Measurements from ENCODE around the gene LGI1. TPM values are rescaled to one million over a fixed set of nuclear protein-coding genes. Genes with fewer than 3 reads are reported as not detected.

Gene LGI1
- total RNA-seq, 1 donor from 2014 or later, result not detected

GRCh38 chr10:93716766-93717165, 41.0 kb upstream of the LGI1 start:
- intact Hi-C loops (cut with micrococcal nuclease), result no loop called here

DNA sequence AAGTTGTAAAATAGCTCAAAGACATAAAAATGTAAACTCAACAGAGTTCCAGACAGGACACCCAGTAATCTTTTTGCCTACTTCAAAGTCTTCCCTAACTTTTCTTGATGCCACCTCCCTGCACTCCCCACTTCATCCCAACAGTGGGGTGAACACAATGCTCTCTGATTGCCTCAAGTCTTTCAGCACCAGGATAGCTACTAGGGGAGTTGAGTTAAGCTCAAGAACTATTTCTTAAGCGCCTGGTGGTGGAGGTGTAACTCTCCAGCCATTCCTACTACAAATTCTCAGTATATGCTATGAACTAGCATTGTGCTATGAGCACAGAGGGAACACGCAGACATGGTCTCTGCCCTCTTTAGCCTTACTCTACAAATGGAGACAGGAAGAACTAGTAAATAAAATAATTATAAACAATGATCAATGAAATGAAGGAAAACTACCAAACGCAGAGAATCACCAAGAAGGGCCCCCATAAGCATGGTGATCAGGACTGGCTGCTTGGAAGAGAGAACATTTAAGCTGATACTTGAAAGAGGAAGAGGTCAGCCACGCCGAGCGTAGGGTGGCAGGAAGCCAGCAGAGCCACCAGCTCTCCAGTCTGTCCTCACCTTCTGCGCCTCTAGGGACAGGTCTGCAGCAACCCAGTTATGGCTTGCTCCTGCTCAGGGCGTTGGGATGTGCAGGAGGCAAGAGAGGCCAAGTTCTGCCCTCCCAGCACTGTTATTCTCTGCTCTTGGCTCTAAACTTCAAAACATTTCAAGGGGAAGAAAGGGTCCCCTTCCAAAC, 38.6 kb upstream of the LGI1 start:
- DNase-seq, result peak; percentile 17
- TF ChIP-seq, protein P1, sequence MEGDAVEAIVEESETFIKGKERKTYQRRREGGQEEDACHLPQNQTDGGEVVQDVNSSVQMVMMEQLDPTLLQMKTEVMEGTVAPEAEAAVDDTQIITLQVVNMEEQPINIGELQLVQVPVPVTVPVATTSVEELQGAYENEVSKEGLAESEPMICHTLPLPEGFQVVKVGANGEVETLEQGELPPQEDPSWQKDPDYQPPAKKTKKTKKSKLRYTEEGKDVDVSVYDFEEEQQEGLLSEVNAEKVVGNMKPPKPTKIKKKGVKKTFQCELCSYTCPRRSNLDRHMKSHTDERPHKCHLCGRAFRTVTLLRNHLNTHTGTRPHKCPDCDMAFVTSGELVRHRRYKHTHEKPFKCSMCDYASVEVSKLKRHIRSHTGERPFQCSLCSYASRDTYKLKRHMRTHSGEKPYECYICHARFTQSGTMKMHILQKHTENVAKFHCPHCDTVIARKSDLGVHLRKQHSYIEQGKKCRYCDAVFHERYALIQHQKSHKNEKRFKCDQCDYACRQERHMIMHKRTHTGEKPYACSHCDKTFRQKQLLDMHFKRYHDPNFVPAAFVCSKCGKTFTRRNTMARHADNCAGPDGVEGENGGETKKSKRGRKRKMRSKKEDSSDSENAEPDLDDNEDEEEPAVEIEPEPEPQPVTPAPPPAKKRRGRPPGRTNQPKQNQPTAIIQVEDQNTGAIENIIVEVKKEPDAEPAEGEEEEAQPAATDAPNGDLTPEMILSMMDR (IDR thresholded peaks at IDR 0.05; ENCODE audit: borderline replicate concordance), result no peak
- intact Hi-C loops (cut with micrococcal nuclease), result no loop called here
- no peak overlapping the region for H3K4me3 ChIP-seq
- H3K27me3 ChIP-seq (ENCODE audit: low read depth), result peaks cover 54% of the 10 kb centered on the region
- H3K27ac ChIP-seq (replicated peaks), result no peak overlapping the region
- no peaks in the 10 kb centered on the region for H3K4me1 ChIP-seq
- H3K36me3 ChIP-seq, result no peaks in the 10 kb centered on the region
- H3K9me3 ChIP-seq (replicated peaks), result no peaks in the 10 kb centered on the region

More at GRCh38 chr10:93716766-93717165, 41.0 kb upstream of the LGI1 start:
- H3K36me3 ChIP-seq, result no peaks in the 10 kb centered on the region
- peaks cover 45% of the 10 kb centered on the region for H3K27me3 ChIP-seq (ENCODE audit: low read depth)
- H3K4me1 ChIP-seq, result no peaks in the 10 kb centered on the region
- H3K4me3 ChIP-seq, result no peak overlapping the region
- H3K27ac ChIP-seq (replicated peaks), result no peak overlapping the region
- TF ChIP-seq, protein P1 (IDR thresholded peaks at IDR 0.05; ENCODE audit: borderline replicate concordance), result no peak
- no peaks in the 10 kb centered on the region for H3K9me3 ChIP-seq (replicated peaks)
- no peak for DNase-seq

GRCh38 chr10:93719901-93720300, 37.8 kb upstream of the LGI1 start:
- Histone ChIP-seq H3K4me3 (no peak overlapping the region), H3K36me3 (no peaks in the 10 kb centered on the region), H3K27ac (replicated peaks) (no peak overlapping the region), H3K9me3 (replicated peaks) (no peaks in the 10 kb centered on the region), H3K27me3 (ENCODE audit: low read depth) (peaks cover 54% of the 10 kb centered on the region), H3K4me1 (no peaks in the 10 kb centered on the region)
- no peak for DNase-seq
- TF ChIP-seq, protein P1 (IDR thresholded peaks at IDR 0.05; ENCODE audit: borderline replicate concordance), result no peak
- intact Hi-C loops (cut with micrococcal nuclease), result no loop called here

DNA sequence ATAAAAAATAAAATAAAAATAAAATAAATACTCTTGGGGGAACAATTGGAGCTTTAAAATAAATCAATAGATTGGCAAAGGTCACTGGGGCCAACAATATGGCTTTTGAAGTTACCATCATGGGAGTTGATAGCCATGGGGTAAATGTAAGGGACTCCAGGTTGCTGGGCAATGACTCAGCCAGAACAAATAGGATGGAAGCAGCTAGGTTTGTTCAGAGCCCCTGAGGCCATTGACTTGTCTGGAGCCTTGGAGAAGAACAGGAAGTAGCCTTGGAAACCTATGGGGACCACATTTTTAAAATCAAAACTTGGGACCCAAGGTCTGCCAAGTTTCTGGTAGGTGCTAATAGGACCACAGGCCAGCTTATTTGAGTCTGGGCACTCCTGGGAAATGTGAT, 35.2 kb upstream of the LGI1 start:
- Histone ChIP-seq H3K4me3 (no peak overlapping the region), H3K9me3 (replicated peaks) (no peaks in the 10 kb centered on the region), H3K36me3 (no peaks in the 10 kb centered on the region), H3K27ac (replicated peaks) (no peak overlapping the region), H3K4me1 (no peaks in the 10 kb centered on the region), H3K27me3 (ENCODE audit: low read depth) (peaks cover 66% of the 10 kb centered on the region)
- intact Hi-C loops (cut with micrococcal nuclease), result no loop called here
- no peak for DNase-seq
- TF ChIP-seq, protein P1 (IDR thresholded peaks at IDR 0.05; ENCODE audit: borderline replicate concordance), result no peak

DNA sequence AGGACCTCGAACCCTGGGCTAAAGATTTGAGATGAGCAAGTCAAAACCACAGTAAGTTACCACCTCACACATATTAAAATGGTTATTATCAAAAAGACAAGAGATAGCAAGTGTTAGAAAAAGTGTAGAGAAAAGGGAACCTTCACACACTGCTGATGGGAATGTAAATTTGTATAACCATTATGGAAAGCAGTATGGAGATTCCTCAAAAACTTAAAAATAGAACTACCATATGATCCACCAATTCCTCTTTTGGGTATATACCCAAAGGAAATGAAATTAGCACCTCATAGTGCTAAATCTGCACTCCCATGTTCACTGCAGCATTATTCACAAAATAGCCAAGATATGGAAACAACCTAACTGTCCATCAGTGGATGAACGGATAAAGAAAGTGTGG, 34.6 kb upstream of the LGI1 start:
- no peaks in the 10 kb centered on the region for H3K36me3 ChIP-seq
- intact Hi-C loops (cut with micrococcal nuclease), result no loop called here
- no peaks in the 10 kb centered on the region for H3K9me3 ChIP-seq (replicated peaks)
- DNase-seq, result no peak
- TF ChIP-seq, protein P1 (IDR thresholded peaks at IDR 0.05; ENCODE audit: borderline replicate concordance), result no peak
- H3K27me3 ChIP-seq (ENCODE audit: low read depth), result peaks cover 66% of the 10 kb centered on the region
- no peaks in the 10 kb centered on the region for H3K4me1 ChIP-seq
- no peak overlapping the region for H3K27ac ChIP-seq (replicated peaks)
- H3K4me3 ChIP-seq, result no peak overlapping the region
